ENCODE results near the gene SMIM27.

- no peak for TF ChIP-seq CTCF (IDR thresholded peaks at IDR 0.05; ENCODE audit: poor library complexity)
- TF ChIP-seq EZH2phosphoT487 (IDR thresholded peaks at IDR 0.05; ENCODE audit: low read depth, severe bottlenecking, unreplicated experiment) = no peak
Observed at GRCh38 chr9:32550150-32550561, 2.0 kb upstream of the SMIM27 start.
